Stimulated activated CD8-positive, alpha-beta memory T cell treated with anti-CD3 and anti-CD28 coated beads, Interleukin-2, amount 100 ng/mL, for 1 hour (primary cell): ENCODE measurements around the gene PIBF1.
"Not testable (repeated sequence)": the region's sequence is repeated elsewhere in the genome, so short reads cannot be mapped to it uniquely, and the experiment has no call there.

ENCODE experiments used
- DNase-seq, 2 donors: peaks; one replicate each; pipeline ENCODE4 v3.0.0-alpha.2; 2020; ENCODE audit warnings: low read depth in 2 of 2

Gene PIBF1

DNA sequence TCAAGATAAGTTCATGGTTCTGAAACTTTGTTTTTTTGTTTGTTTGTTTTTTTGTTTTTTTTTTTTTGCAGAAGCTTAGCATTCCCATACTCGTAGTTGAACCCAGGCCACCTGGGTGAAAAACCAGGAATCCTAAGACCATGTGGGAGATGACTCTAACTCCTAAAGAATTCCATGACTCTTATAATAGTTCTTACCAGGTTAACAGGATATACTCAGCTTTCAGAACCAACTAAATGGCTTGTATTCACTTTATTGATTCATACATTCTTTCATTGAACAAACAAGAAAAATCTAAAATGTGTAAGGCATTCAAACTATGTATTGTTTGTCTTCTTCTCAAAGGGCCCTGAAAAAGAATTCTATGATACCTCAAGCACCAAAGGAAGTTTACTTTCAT is 236.4 kb downstream of the PIBF1 start:
- DNase-seq, result no peak

DNA sequence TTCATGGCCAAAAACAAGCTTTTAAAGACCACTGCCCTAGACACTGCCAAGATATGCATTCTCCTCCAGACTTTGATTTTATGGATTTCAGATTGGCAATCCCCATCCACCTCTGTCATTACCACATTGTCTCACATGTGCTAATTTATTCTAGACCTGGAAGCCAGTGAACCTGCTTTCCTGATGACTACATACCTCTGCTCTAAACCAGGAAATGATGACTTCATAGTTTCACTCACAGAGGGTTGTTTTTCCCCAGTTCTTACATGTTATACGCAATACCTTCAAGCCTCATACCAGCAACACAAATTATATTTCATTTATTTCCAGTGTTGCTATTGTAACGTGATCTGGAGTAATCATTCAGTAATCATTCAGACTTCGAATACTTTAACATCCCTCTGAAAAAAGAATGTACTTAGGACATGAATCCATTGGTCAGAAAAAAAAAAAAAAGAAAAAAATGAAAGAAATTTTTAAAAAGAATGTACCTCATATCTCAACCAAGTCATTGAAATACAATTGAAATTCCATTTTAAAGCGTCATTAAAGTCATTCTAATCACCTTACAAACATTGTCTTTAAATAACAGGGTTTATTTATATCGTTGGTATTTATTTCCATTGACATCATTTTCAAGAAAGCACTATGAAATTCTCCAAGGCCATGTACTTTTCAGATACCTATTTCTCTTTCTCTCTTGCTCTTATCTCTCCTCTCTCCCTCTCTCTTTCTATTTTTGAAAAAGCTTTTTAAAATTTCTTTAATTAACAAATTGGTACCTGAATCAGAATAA is 243.5 kb downstream of the PIBF1 start:
- DNase-seq, result no peak

DNA sequence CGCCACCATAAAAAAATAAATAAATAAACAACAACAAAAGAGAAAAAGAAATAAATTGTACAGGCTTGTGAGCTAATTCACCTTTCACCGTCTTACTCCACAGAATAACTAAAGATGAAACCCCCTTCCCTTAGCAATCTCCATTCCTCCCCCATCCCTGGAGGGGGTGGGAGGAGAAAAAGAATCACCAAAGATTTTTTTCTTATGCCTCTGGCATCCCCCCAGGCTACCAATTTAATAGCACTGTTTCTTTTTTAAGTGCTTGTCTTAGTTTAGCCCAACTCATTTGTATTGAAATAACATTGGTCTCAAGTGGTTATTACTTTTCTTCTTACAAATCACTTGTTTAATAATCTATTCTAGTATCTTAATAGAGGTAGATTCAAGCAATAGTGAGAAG is 253.0 kb downstream of the PIBF1 start:
- no peak for DNase-seq

DNA sequence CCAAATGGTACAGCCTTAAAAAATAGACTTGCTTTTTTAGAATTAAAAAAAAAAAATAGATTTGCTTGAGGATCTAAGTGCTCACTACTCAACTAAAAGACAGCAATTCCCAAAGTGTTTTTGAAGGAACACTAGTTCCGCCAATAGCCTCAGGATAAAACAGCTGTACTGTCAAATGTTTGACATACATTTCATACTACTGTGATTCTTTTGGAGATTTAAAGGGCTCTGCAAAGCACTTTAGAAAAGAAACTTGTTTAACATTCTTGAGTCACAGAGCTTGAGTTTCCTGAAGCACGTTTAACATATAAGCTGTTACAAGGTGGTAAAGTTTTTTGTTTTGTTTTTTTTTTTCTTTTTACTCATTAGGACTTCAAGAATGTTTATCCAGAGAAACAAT is 253.7 kb downstream of the PIBF1 start:
- no peak for DNase-seq

DNA sequence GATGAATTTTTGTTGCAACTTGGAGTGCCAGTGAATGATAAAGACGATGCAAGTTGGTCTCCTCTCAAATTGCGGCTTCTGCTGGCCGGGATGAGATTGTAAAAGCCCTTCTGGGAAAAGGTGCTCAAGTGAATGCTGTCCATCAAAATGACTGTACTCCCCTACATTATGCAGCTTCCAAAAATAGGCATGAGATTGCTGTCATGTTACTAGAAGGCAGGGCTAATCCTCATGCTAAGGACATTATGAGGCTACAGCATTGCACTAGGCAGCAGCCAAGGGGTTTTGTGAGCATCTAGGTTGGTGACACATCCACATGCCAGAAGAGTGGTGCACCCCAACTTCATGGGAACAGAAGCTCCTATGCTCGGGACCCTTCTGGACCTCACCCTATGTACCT is 254.6 kb downstream of the PIBF1 start:
- no peak for DNase-seq

DNA sequence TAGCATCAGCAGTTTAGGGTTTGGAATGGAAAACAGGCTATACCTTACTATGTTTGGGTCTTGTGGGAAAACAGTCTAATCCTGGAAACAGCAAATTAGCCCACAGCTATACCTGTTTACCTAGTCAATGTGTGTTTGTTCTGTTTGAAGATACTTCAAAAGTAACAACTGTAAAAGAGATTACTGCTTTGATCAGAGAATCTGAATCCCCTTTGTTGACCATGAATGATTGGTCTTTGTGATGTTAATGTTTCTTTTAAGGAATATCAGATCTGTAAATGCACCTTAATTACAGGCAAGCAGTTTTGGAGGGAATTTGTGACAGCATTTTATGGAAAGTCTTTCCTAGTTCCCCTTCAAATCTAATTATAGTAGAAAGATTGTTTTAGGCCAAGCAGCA is 256.1 kb downstream of the PIBF1 start:
- DNase-seq, result no peak

DNA sequence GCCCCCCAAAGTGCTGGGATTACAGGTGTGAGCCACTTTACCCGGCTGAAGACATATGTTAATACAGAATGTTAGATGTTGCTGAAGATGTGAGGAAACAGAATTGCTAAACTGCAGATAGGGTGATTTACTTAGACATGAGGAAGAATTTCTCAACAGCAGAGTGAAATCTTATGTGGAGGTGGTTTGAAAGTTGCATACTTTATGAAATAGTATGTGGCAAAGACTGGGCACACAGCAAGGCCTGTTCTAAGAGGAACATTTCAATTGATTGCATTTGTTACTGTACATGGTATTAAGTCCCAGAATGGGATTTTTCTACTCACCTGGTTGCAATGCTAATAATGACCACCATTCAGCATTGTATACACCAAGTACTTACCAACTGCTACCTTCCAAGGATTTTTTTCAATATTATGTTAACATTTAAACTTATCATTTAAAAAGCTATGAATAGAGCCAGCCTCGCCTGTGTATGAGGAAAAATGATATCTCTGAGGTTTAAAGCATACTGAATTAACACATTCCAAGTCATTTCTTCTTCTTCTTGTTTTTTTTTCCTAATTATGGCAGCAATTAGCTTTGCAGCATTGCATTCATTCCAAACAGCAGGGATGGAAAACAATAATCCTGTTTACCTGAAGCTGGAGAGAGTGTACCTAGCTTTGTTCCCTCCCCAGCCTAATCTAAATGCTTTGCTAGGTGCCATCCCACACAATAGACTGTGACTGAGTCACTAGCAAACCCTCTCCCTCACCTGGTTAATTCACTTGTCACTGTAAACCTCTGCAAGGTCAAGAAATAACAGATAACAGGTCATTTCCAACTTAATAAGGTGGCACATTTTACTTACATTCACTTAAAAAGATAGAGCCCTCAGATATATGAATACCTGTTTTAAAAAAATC is 257.5 kb downstream of the PIBF1 start:
- no peak for DNase-seq

DNA sequence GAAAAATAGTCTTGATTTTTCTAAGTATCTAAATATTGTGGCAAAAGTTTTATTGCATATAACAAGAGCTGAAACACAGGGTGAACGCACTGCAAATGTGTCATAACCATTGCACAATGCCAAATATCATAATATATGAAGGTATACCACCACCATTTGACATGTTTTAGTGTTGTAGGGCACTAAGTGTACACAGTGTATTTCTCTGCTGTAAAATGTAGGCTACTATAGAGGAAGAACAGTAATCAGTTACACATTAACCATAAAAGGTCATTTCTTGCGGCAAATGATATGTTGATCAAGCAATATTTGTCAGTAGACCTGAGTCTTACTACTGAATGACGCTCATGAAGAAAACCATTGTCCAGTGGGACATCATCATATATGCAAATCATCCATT is 258.6 kb downstream of the PIBF1 start:
- DNase-seq, result no peak

DNA sequence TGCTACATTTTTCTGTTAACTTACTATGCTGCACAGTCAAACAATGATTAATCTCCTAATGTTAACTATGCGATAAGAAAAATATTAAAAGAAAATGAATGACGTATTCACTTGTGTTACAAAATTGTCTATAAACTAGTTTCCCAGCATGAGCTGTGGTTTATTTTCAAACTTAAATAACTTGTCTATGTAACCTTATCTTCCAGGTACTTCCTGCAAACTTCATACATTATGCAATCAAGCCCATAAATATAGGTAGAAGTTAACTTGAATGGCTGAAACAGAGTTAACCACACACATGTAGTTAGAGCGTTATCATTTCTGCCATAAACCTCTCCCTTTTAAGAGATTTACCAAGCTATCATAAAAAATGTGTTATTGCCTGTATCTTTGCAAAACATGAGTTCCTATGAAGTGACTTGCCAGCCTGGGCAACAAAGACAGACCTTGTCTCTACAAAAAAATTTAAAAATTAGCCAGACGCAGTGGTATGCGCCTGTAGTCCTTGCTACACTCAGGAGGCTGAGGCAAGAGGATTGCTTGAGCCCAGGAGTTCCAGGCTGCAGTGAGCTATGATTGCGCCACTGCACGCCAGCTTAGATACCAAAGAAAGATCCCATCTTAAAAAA is 259.1 kb downstream of the PIBF1 start:
- no peak for DNase-seq

DNA sequence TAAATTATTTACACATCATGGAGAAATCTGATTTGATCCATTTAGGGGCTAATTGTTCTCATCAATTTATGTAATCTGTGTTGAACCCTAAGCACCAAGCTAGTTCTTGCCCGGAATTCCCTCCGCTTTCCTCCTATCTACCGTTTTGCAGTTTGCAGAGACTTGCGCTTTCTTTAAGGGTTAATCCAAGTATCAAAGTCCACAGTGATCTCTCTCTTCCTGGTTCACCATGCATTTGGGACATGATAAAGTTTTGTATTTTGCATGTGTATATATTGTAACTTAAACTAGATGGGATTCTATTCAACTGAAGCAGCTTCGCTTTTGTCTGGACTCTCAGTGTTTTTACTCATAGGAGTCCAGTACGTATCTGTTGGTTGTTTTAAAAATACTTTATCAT is 263.1 kb downstream of the PIBF1 start:
- no peak for DNase-seq

DNA sequence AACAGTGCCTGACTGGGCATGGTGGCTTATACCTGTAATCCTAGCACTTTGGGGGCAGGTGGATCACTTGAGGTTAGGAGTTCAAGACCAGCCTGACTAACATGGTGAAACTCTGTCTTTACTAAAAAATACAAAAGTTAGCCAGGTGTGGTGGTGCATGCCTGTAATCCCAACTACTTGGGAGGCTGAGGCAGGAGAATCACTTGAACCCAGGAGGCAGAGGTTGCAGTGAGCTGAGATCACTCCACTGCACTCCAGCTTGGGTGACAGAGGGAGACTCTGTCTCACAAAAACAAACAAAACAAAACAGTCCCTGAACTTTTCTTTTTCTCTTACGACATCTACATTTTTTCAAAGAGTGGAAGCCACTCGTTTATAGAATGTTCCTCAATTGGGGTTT is 266.7 kb downstream of the PIBF1 start:
- not testable (repeated sequence) for DNase-seq

DNA sequence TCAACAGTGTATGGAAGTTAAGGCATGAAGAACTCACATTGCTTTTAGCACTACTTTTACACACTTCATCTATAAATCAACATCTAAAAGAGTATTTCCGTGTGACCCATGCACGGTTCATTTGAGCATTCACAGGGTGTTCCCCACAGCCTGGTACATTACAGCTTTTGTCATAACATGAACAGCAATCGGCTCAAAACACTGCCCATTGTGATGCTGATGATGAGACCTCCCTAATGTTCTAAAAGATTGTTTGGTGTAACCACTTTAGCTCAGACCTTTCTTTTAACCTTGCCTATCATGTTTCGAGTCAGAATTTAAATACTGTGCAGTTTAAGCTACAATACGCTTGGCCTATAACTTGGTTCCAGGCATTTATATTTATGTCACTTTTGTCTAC is 272.8 kb downstream of the PIBF1 start:
- no peak for DNase-seq

DNA sequence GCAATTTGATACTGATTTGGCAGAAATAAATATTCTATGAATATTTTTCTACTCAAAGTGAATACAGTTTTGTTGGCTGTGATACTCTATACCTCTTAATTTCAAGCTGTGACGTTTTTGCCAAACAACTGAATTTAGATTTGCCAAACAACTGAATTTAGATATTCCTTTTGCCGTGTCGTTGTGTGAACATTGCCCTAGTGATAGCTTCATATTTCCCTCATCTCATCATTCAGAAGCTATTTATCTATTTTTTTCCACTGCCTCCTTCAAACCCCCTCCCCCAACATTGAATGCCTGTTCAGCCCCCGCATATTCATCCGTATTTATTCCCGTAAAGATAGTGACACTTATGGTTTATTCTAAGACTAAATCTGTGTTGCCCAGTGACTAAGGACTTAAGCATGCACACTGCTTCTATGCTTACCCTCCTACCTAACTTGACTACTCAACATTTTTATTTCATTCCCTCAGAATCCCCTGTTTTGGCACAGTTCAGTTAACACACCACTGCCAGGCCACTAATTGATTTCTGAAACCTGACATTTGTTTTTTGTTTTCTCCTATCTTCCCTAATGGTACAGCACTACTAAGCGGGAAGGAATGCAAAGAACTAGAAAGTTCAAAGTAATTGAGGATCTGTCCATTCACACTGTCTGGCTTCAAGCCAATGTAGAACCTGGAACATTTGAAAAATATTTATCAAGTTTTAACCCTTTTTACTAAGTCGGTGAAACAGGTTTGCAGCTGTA is 274.1 kb downstream of the PIBF1 start:
- DNase-seq, result no peak

DNA sequence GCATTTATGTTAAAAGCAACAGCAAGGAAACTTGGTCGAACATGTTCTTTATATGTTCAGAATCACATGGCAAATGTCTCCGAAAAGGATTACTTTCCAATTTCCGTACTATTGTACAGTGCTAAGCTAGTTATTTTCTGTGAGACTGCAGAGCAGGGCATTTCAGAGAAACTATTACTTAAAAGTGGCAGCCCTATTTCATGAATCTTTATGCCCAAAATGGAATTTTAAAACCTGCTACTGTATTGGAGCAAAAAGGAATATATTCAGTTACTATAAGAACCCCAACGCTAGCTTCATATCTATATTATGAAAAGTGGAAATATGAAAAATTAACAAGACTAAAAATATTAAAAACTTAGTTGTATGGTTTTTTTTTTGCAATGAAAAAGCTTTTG is 274.6 kb downstream of the PIBF1 start:
- DNase-seq, result no peak

DNA sequence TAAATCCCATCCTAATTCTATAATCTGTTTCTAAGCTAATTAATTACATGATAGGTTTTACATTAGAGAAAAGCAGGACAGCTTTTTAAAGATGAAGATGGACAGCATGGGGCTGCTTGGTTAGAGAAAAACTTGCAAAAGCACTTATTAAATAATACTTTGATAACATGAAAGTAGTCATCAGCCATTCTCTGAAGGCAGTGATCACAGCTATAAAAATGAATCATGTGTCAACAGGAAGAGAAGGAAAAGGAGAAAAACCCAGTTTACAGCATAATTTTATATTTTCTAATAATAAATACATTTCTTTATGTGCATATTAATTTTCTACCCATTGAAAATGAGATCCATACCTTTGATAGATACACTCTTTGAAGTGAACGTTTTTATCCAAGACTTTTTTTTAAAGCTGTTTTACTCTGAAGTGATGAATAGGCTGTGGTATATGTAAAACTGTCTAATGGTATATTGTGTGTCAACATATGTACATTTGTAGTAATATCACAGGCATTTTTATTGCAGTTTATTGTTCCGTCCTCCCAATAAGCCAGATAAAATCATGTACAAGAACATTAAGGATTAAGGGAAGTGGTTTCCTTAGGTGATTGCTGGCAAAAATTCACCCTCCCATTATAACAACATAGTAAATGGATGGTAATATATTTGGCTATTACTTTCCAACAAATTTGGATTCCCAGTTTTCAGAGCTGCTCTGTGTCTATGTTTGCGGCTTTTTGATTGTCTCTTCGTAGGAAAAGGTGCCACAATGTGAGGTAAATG is 275.5 kb downstream of the PIBF1 start:
- no peak for DNase-seq

DNA sequence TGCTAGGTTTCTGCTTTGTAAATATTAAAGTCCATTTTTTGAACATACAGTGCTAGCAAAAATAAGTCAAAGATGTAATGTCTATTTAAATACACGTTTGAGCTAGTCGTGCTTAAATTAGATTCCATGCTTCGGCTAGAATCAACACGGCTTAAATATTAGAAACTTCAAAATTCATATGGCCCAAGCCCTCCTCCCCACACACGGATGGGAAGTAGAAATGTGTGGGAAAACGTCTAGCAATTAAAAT is 276.1 kb downstream of the PIBF1 start:
- no peak for DNase-seq

DNA sequence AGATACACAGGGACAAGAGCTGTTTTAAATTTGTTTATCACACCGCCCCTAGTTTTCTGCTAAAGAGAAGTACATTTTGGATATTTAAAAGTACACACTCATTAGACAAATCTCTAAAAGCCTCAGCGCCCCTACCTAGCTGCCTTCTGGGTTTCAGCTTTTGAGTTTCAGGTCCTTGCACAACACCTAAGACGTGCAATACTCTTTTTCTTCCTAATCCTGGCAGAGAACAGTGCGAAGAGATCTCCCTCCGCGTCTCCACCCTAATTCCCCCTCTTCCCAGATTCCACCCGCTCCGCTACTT is 276.5 kb downstream of the PIBF1 start:
- no peak for DNase-seq

DNA sequence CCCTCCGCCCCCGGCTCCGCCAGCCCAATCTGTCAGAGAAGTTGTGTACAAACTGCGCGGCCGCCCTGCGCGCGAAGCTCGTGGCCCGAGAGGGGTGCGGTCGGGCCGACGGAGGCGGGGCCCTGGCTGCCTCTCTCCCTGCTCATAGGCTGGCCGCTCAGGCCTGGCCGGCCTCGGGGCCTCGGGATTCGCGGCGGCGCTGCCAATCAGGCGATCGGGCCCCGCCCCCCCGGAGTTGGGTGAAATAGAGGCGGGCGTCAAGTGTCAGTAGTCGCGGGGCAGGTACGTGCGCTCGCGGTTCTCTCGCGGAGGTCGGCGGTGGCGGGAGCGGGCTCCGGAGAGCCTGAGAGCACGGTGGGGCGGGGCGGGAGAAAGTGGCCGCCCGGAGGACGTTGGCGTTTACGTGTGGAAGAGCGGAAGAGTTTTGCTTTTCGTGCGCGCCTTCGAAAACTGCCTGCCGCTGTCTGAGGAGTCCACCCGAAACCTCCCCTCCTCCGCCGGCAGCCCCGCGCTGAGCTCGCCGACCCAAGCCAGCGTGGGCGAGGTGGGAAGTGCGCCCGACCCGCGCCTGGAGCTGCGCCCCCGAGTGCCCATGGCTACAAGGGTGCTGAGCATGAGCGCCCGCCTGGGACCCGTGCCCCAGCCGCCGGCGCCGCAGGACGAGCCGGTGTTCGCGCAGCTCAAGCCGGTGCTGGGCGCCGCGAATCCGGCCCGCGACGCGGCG is 277.0 kb downstream of the PIBF1 start, which contains the start of gene KLF5:
Gene KLF5 (plus strand): TSS at position 270 of the 724 bp plus-strand sequence. CDS start 323 bp downstream, at position 593.
- peak; percentile 88 to 92 for DNase-seq

DNA sequence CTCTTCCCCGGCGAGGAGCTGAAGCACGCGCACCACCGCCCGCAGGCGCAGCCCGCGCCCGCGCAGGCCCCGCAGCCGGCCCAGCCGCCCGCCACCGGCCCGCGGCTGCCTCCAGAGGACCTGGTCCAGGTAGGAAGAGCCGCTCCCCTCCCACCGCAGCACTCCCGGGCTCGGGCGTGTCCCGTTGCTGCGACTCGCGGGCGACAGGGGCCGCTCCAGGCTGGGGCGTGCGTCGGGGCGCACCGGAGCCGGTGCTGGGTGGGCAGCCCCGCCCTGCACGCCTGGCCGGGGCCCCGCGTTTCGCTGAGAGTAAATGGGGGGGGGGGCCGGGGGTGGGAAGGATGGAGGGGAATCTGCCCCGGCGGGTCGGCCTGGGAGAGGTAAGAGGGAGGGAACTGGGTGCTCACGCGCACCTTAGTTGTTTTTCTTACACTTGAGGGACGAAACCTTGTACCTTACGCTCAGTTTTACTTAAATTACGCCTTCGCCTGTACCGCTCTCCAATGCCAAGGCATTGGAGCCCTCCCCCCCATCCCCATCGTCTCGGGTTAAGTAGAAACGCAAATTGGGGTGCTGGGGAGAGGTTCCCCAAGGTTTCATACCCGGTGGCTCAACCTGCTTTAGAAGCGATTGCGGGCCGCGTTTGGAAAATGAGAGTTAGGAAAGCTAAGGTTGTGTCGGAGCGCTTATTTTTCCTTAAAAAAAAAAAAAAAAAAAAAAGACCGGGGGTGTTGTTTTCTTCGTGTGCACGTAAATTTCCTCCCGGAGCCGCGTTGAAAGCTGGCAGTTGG is 277.7 kb downstream of the PIBF1 start:
- peak in 1 of 2 donors; percentile 21 for DNase-seq
